ENCODE measurements around the gene TSPY4. TPM values are rescaled to one million over a fixed set of nuclear protein-coding genes. Genes with fewer than 3 reads are reported as not detected.
"Not testable (repeated sequence)": the region's sequence is repeated elsewhere in the genome, so short reads cannot be mapped to it uniquely, and the experiment has no call there.

TSPY4 gene, protein sequence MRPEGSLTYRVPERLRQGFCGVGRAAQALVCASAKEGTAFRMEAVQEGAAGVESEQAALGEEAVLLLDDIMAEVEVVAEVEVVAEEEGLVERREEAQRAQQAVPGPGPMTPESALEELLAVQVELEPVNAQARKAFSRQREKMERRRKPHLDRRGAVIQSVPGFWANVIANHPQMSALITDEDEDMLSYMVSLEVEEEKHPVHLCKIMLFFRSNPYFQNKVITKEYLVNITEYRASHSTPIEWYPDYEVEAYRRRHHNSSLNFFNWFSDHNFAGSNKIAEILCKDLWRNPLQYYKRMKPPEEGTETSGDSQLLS
- not detected in 2 replicates for total RNA-seq

DNA sequence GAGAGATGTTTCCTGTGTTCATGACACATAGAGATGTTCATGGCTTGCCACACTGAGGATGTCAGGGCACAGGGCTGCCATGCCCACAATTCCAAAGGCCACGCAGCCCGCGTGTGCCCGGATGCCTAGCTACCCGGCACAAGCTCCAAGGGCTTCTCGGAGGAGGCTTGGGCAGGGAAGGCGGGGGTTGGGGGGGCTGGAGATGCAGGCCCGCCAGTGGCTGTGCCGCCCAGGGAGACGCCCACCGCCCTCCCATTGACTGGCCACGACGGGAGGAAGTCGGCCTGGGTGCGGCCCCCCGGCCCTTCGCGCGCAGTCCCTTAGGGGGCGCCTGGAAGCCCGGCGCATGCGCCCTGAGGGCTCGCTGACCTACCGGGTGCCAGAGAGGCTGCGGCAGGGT lies at the start of gene TSPY4:
TSS of gene TSPY4 (plus strand) at position 301 of the 400 bp plus-strand sequence. CDS start at position 347, 46 bp downstream.
- FAIRE-seq; DNase-seq (ENCODE audit: low read depth); H3K27me3 ChIP-seq (ENCODE audit: control insufficient read depth, insufficient read depth, low read length); H3K36me3 ChIP-seq (ENCODE audit: control insufficient read depth, insufficient read depth, low read length); H3K4me3 ChIP-seq (ENCODE audit: low read depth, low read length): not testable (repeated sequence)

DNA sequence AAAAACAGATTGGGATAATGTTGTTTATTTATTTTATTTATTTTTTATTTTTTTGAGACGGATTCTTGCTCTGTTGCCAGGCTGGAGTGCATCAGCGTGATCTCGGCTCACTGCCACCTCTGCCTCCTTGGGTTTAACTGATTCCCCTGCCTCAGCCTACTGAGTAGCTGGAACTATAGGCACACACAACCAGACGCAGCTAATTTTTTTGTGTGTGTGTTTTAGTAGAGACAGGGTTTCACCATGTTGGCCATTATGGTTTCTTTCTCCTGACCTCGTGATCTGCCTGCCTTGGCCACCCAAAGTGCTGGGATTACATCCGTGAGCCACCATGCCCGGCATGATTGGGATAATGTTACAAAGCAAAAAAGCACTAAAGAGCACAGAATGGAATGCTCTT lies 16.3 kb upstream of the TSPY4 start:
- H3K4me3 ChIP-seq (ENCODE audit: low read depth, low read length): no peak overlapping the region
- TF ChIP-seq, protein P1, sequence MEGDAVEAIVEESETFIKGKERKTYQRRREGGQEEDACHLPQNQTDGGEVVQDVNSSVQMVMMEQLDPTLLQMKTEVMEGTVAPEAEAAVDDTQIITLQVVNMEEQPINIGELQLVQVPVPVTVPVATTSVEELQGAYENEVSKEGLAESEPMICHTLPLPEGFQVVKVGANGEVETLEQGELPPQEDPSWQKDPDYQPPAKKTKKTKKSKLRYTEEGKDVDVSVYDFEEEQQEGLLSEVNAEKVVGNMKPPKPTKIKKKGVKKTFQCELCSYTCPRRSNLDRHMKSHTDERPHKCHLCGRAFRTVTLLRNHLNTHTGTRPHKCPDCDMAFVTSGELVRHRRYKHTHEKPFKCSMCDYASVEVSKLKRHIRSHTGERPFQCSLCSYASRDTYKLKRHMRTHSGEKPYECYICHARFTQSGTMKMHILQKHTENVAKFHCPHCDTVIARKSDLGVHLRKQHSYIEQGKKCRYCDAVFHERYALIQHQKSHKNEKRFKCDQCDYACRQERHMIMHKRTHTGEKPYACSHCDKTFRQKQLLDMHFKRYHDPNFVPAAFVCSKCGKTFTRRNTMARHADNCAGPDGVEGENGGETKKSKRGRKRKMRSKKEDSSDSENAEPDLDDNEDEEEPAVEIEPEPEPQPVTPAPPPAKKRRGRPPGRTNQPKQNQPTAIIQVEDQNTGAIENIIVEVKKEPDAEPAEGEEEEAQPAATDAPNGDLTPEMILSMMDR (IDR thresholded peaks at IDR 0.05; ENCODE audit: insufficient read depth, low read length, severe bottlenecking): no peak
- H3K27me3 ChIP-seq (ENCODE audit: control insufficient read depth, insufficient read depth, low read length): no peaks in the 10 kb centered on the region
- no peaks in the 10 kb centered on the region for H3K36me3 ChIP-seq (ENCODE audit: control insufficient read depth, insufficient read depth, low read length)
- FAIRE-seq (no peak), DNase-seq (ENCODE audit: low read depth) (no peak)

DNA sequence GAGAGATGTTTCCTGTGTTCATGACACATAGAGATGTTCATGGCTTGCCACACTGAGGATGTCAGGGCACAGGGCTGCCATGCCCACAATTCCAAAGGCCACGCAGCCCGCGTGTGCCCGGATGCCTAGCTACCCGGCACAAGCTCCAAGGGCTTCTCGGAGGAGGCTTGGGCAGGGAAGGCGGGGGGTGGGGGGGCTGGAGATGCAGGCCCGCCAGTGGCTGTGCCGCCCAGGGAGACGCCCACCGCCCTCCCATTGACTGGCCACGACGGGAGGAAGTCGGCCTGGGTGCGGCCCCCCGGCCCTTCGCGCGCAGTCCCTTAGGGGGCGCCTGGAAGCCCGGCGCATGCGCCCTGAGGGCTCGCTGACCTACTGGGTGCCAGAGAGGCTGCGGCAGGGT lies 20.2 kb downstream of the TSPY4 start, which contains the start of gene TSPY8:
TSS of gene TSPY8 (plus strand) at position 301 of the 400 bp plus-strand sequence. CDS start at position 347, 46 bp downstream.
- DNase-seq (ENCODE audit: low read depth); H3K27me3 ChIP-seq (ENCODE audit: control insufficient read depth, insufficient read depth, low read length); H3K4me3 ChIP-seq (ENCODE audit: low read depth, low read length); FAIRE-seq; H3K36me3 ChIP-seq (ENCODE audit: control insufficient read depth, insufficient read depth, low read length): not testable (repeated sequence)

Other genes starting within 250 kb of the TSPY4 start
- not detected in 2 replicates for gene TSPY8, start 20.3 kb downstream of the TSPY4 start, total RNA-seq
- not detected in 2 replicates for gene TSPY3, start 61.0 kb downstream of the TSPY4 start, total RNA-seq
- not detected in 2 replicates for gene TSPY1, start 129.5 kb downstream of the TSPY4 start, total RNA-seq
- gene TSPY9, start 149.8 kb downstream of the TSPY4 start, total RNA-seq: not detected in 2 replicates
- gene TSPY10, start 190.4 kb downstream of the TSPY4 start, total RNA-seq: not detected in 2 replicates